Upper lobe of right lung (tissue), 1 donor: ENCODE results near the gene NAGS. TPM values are rescaled to one million over a fixed set of nuclear protein-coding genes. Genes with fewer than 3 reads are reported as not detected.

Experiments used
- ATAC-seq: fragments of 200-7000 bp; cut with Tn5 transposase; one replicate; pipeline ENCODE4 v1.9.1; 2020; ENCODE audit warnings: mild to moderate bottlenecking, moderate library complexity
- DNase-seq: peaks from one replicate; pipeline ENCODE4 v3.0.0-alpha.2; 2020
- H3K27ac ChIP-seq: fragments of 200-600 bp; one replicate; pipeline ENCODE4 v1.8.0; 2022
- H3K27me3 ChIP-seq: fragments of 200-600 bp; one replicate; pipeline ENCODE4 v1.8.0; 2022; ENCODE audit warnings: mild to moderate bottlenecking
- H3K36me3 ChIP-seq: fragments of 200-600 bp; one replicate; pipeline ENCODE4 v1.8.0; 2022
- H3K4me1 ChIP-seq: fragments of 200-600 bp; one replicate; pipeline ENCODE4 v1.8.0; 2022
- H3K4me3 ChIP-seq: fragments of 200-600 bp; one replicate; pipeline ENCODE4 v1.8.0; 2022; ENCODE audit warnings: mild to moderate bottlenecking
- H3K9me3 ChIP-seq: fragments of 200-600 bp; one replicate; pipeline ENCODE4 v1.8.0; 2022
- CTCF ChIP-seq: fragments of 200-600 bp; IDR thresholded peaks from one replicate; pipeline ENCODE4 v1.8.0; 2022; ENCODE audit warnings: antibody characterized with exemption
- intact Hi-C: fragments of 100-400 bp; cut with DNase I; formaldehyde crosslinking; loops from one replicate; pipeline ENCODE4 v1.11.0; 2022
- total RNA-seq: library from RNA; stranded (reverse); fragmentation: NEBNext Ultra II Directional; extraction: Animal tissue kit (Norgen Biotek cat#: 25700); gene quantifications from one replicate; pipeline ENCODE4 v1.2.1, GENCODE V29; 2021
- donor health status: DM: no; HTN: yes; CAD: no; lungs with severe emphysema.

Gene NAGS
- total RNA-seq, 1 donor from 2014 or later: 7.1 TPM

- H3K4me3 ChIP-seq: no peak overlapping the region
- peaks cover 36% of the 10 kb centered on the region for H3K27me3 ChIP-seq
- intact Hi-C loops: no loop called here
- H3K4me1 ChIP-seq: peaks cover 9% of the 10 kb centered on the region
- H3K36me3 ChIP-seq: no peaks in the 10 kb centered on the region
- no peak for TF ChIP-seq CTCF
- no peak for DNase-seq
- ATAC-seq: no peak
- H3K27ac ChIP-seq: no peak overlapping the region
- H3K9me3 ChIP-seq: no peaks in the 10 kb centered on the region
Measured at GRCh38 chr17:43986225-43986981, 18.0 kb upstream of the NAGS start.

GRCh38 chr17:43987131-43988021 is 17.0 kb upstream of the NAGS start:
- no peaks in the 10 kb centered on the region for H3K9me3 ChIP-seq
- H3K36me3 ChIP-seq: no peaks in the 10 kb centered on the region
- DNase-seq: no peak
- peaks cover 9% of the 10 kb centered on the region for H3K4me1 ChIP-seq
- no peak overlapping the region for H3K27ac ChIP-seq
- H3K27me3 ChIP-seq: peaks cover 26% of the 10 kb centered on the region
- intact Hi-C loops: no loop called here
- TF ChIP-seq CTCF: no peak
- H3K4me3 ChIP-seq: no peak overlapping the region
- ATAC-seq: no peak

- no peak overlapping the region for H3K27ac ChIP-seq
- intact Hi-C loops: no loop called here
- peaks cover 8% of the 10 kb centered on the region for H3K4me1 ChIP-seq
- peaks cover 17% of the 10 kb centered on the region for H3K27me3 ChIP-seq
- H3K4me3 ChIP-seq: no peak overlapping the region
- DNase-seq: no peak
- no peaks in the 10 kb centered on the region for H3K36me3 ChIP-seq
- ATAC-seq: no peak
- TF ChIP-seq CTCF: no peak
- no peaks in the 10 kb centered on the region for H3K9me3 ChIP-seq
Measured at GRCh38 chr17:43988301-43988700, 16.1 kb upstream of the NAGS start.

GRCh38 chr17:43992641-43993040 is 11.8 kb upstream of the NAGS start:
- ATAC-seq: no peak
- intact Hi-C loops: loop anchor here (10.0 kb wide), 1 partner anchor 48 kb away; the partner anchor contains the start of gene PPY
- H3K27ac ChIP-seq: no peak overlapping the region

More at GRCh38 chr17:43992641-43993040, 11.8 kb upstream of the NAGS start:
- peaks cover 12% of the 10 kb centered on the region for H3K27me3 ChIP-seq
- DNase-seq: no peak
- H3K9me3 ChIP-seq: no peaks in the 10 kb centered on the region
- H3K36me3 ChIP-seq: no peaks in the 10 kb centered on the region
- no peak for TF ChIP-seq CTCF
- H3K4me3 ChIP-seq: no peak overlapping the region
- H3K4me1 ChIP-seq: peaks cover 6% of the 10 kb centered on the region
